Activated CD8-positive, alpha-beta memory T cell treated with anti-CD3 and anti-CD28 coated beads, Interleukin-2, amount 50 U/mL, for 4 hours (primary cell): Measurements from ENCODE around the gene ADAMTS14.
"Not testable (repeated sequence)": the region's sequence is repeated elsewhere in the genome, so short reads cannot be mapped to it uniquely, and the experiment has no call there.

Experiments used
- DNase-seq: peaks from one replicate; pipeline ENCODE4 v3.0.0-alpha.2; 2020

Gene ADAMTS14

GRCh38 chr10:70658582-70659136, 13.6 kb upstream of the ADAMTS14 start:
- DNase-seq, result no peak

- DNase-seq, result no peak
Measured at GRCh38 chr10:70659306-70659705, 13.0 kb upstream of the ADAMTS14 start.

- no peak for DNase-seq
Measured at GRCh38 chr10:70660722-70661121, 11.6 kb upstream of the ADAMTS14 start.

GRCh38 chr10:70661623-70662361, 10.5 kb upstream of the ADAMTS14 start:
- no peak for DNase-seq

GRCh38 chr10:70662362-70663220, 9.7 kb upstream of the ADAMTS14 start:
- DNase-seq, result no peak

GRCh38 chr10:70663458-70664409, 8.6 kb upstream of the ADAMTS14 start:
- DNase-seq, result not testable (repeated sequence)

- no peak for DNase-seq
Measured at GRCh38 chr10:70664702-70665195, 7.6 kb upstream of the ADAMTS14 start.

GRCh38 chr10:70666960-70667798, 5.1 kb upstream of the ADAMTS14 start:
- no peak for DNase-seq

GRCh38 chr10:70667818-70668217, 4.5 kb upstream of the ADAMTS14 start:
- DNase-seq, result not testable (repeated sequence)

- no peak for DNase-seq
Measured at GRCh38 chr10:70668454-70668970, 3.8 kb upstream of the ADAMTS14 start.

GRCh38 chr10:70669015-70669414, 3.3 kb upstream of the ADAMTS14 start:
- no peak for DNase-seq

GRCh38 chr10:70669732-70670317, 2.5 kb upstream of the ADAMTS14 start:
- no peak for DNase-seq

GRCh38 chr10:70671619-70672164, 614 bp upstream of the ADAMTS14 start:
- no peak for DNase-seq

- DNase-seq, result no peak
Measured at GRCh38 chr10:70673043-70673928, 980 bp downstream of the ADAMTS14 start.

GRCh38 chr10:70673929-70674559, 1.7 kb downstream of the ADAMTS14 start:
- no peak for DNase-seq

- no peak for DNase-seq
Measured at GRCh38 chr10:70674560-70675495, 2.5 kb downstream of the ADAMTS14 start.

GRCh38 chr10:70675496-70676161, 3.3 kb downstream of the ADAMTS14 start:
- DNase-seq, result no peak
